SK-N-SH treated with all-trans-retinoic acid at 6 μM for 48 hours (cell line): ENCODE measurements around the gene APLF.

Source experiments
- ARNTL ChIP-seq: fragments of 450-650 bp; formaldehyde crosslinking; IDR thresholded peaks from 2 replicates; pipeline ENCODE4 v1.5.0; 2020; ENCODE audit warnings: low read depth, mild to moderate bottlenecking, moderate library complexity, borderline replicate concordance
- BACH2 ChIP-seq: fragments of 250-450 bp; sonication (Bioruptor Pico); IDR thresholded peaks from 2 replicates; pipeline ENCODE4 v1.9.0; 2021; ENCODE audit warnings: mild to moderate bottlenecking, borderline replicate concordance
- CSDC2 ChIP-seq: fragments of 250-450 bp; sonication (Bioruptor Pico); IDR thresholded peaks from 2 replicates; pipeline ENCODE4 v1.5.0; 2020; ENCODE audit warnings: mild to moderate bottlenecking, moderate library complexity
- ISL1 ChIP-seq: fragments of 250-450 bp; sonication (Bioruptor Pico); IDR thresholded peaks from 2 replicates; pipeline ENCODE4 v2.1.2; 2022; ENCODE audit warnings: mild to moderate bottlenecking, moderate library complexity
- OSR1 ChIP-seq: fragments of 250-450 bp; sonication (Bioruptor Pico); IDR thresholded peaks from 2 replicates; pipeline ENCODE4 v1.8.0; 2022; ENCODE audit warnings: moderate library complexity, mild to moderate bottlenecking, inconsistent platforms
- PPARA ChIP-seq: fragments of 250-450 bp; sonication (Bioruptor Pico); IDR thresholded peaks from 2 replicates; pipeline ENCODE4 v1.5.0; 2020; ENCODE audit warnings: mild to moderate bottlenecking, borderline replicate concordance
- RARB ChIP-seq: fragments of 250-450 bp; sonication (Bioruptor Pico); IDR thresholded peaks from 2 replicates; pipeline ENCODE4 v1.8.0; 2021; ENCODE audit warnings: mild to moderate bottlenecking, moderate library complexity
- ZFP3 ChIP-seq: fragments of 250-450 bp; sonication (Bioruptor Pico); IDR thresholded peaks from 2 replicates; pipeline ENCODE4 v1.5.0; 2020; ENCODE audit warnings: mild to moderate bottlenecking, moderate library complexity
- ZFP30 ChIP-seq: fragments of 450-650 bp; formaldehyde crosslinking; IDR thresholded peaks from 2 replicates; pipeline ENCODE4 v1.5.0; 2022; ENCODE audit warnings: mild to moderate bottlenecking, moderate library complexity
- TF ChIP-seq, protein P1 (sequence below): fragments of 250-450 bp; sonication (Bioruptor Pico); IDR thresholded peaks from 2 replicates; pipeline ENCODE4 v1.5.1; 2020; ENCODE audit warnings: low read depth, mild to moderate bottlenecking, moderate library complexity
- TF ChIP-seq, protein P2 (sequence below): fragments of 250-450 bp; sonication (Bioruptor Pico); IDR thresholded peaks from 2 replicates; pipeline ENCODE4 v1.8.0; 2021; ENCODE audit warnings: low read depth, mild to moderate bottlenecking, moderate library complexity, borderline replicate concordance
- TF ChIP-seq, protein P3 (sequence below): fragments of 250-450 bp; sonication (Bioruptor Pico); IDR thresholded peaks from 2 replicates; pipeline ENCODE4 v1.5.1; 2021; ENCODE audit warnings: mild to moderate bottlenecking, moderate library complexity
- TF ChIP-seq, protein P4 (sequence below): fragments of 250-450 bp; sonication (Bioruptor Pico); IDR thresholded peaks from 2 replicates; pipeline ENCODE4 v1.8.0; 2020; ENCODE audit warnings: mild to moderate bottlenecking, moderate library complexity, borderline replicate concordance

DNA sequence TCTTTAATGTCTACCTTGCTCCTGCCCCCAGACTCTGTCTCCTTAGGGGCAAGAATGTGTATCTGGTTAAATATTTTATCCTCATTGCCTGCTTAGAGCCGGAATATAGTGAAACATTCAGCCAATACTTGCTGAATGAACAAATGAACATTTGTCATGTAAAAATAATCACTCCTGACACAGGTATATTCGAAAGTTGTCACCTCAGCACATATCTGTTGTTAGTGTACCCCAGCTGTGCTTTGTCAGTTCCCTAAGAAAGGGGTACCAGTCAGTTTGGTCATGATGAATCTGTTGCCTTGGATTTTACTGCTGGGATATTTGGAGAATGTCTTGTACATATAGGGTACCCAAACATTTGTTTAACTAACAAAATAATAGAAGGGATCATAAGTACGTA, 99.0 kb downstream of the APLF start:
- TF ChIP-seq RARB (CRISPR knock-in tag) = no peak
- TF ChIP-seq ISL1 (CRISPR knock-in tag) = no peak
- TF ChIP-seq CSDC2 = no peak
- TF ChIP-seq, protein P1, sequence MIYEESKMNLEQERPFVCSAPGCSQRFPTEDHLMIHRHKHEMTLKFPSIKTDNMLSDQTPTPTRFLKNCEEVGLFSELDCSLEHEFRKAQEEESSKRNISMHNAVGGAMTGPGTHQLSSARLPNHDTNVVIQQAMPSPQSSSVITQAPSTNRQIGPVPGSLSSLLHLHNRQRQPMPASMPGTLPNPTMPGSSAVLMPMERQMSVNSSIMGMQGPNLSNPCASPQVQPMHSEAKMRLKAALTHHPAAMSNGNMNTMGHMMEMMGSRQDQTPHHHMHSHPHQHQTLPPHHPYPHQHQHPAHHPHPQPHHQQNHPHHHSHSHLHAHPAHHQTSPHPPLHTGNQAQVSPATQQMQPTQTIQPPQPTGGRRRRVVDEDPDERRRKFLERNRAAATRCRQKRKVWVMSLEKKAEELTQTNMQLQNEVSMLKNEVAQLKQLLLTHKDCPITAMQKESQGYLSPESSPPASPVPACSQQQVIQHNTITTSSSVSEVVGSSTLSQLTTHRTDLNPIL = no peak
- no peak for TF ChIP-seq ZFP30 (CRISPR knock-in tag)
- no peak for TF ChIP-seq ZFP3 (CRISPR knock-in tag)
- TF ChIP-seq, protein P2, sequence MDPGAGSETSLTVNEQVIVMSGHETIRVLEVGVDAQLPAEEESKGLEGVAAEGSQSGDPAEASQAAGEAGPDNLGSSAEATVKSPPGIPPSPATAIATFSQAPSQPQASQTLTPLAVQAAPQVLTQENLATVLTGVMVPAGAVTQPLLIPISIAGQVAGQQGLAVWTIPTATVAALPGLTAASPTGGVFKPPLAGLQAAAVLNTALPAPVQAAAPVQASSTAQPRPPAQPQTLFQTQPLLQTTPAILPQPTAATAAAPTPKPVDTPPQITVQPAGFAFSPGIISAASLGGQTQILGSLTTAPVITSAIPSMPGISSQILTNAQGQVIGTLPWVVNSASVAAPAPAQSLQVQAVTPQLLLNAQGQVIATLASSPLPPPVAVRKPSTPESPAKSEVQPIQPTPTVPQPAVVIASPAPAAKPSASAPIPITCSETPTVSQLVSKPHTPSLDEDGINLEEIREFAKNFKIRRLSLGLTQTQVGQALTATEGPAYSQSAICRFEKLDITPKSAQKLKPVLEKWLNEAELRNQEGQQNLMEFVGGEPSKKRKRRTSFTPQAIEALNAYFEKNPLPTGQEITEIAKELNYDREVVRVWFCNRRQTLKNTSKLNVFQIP (CRISPR knock-in tag) = no peak
- TF ChIP-seq OSR1 = no peak
- TF ChIP-seq ARNTL (CRISPR knock-in tag) = no peak
- TF ChIP-seq PPARA (CRISPR knock-in tag) = no peak
- no peak for TF ChIP-seq BACH2 (CRISPR knock-in tag)
- TF ChIP-seq, protein P3, sequence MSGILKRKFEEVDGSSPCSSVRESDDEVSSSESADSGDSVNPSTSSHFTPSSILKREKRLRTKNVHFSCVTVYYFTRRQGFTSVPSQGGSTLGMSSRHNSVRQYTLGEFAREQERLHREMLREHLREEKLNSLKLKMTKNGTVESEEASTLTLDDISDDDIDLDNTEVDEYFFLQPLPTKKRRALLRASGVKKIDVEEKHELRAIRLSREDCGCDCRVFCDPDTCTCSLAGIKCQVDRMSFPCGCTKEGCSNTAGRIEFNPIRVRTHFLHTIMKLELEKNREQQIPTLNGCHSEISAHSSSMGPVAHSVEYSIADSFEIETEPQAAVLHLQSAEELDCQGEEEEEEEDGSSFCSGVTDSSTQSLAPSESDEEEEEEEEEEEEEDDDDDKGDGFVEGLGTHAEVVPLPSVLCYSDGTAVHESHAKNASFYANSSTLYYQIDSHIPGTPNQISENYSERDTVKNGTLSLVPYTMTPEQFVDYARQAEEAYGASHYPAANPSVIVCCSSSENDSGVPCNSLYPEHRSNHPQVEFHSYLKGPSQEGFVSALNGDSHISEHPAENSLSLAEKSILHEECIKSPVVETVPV (CRISPR knock-in tag) = no peak
- TF ChIP-seq, protein P4, sequence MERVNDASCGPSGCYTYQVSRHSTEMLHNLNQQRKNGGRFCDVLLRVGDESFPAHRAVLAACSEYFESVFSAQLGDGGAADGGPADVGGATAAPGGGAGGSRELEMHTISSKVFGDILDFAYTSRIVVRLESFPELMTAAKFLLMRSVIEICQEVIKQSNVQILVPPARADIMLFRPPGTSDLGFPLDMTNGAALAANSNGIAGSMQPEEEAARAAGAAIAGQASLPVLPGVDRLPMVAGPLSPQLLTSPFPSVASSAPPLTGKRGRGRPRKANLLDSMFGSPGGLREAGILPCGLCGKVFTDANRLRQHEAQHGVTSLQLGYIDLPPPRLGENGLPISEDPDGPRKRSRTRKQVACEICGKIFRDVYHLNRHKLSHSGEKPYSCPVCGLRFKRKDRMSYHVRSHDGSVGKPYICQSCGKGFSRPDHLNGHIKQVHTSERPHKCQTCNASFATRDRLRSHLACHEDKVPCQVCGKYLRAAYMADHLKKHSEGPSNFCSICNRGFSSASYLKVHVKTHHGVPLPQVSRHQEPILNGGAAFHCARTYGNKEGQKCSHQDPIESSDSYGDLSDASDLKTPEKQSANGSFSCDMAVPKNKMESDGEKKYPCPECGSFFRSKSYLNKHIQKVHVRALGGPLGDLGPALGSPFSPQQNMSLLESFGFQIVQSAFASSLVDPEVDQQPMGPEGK (CRISPR knock-in tag) = no peak
